SK-N-SH (cell line): ENCODE results near the gene OSBPL8. TPM values are rescaled to one million over a fixed set of nuclear protein-coding genes. Genes with fewer than 3 reads are reported as not detected.

Experiments used
- CTCF ChIA-PET: fragments of 300-600, 350-600 bp; formaldehyde crosslinking; extraction: SDS; loops from one replicate; lab custom pipeline; 2021; lab: Yijun Ruan, JAX
- POLR2A ChIA-PET: fragments of 350-600 bp; sonication (Branson Sonifier 250); formaldehyde crosslinking; extraction: SDS; loops from one replicate; lab custom pipeline; 2020; ENCODE audit warnings: antibody characterized with exemption, inconsistent platforms; lab: Yijun Ruan, JAX
- DNase-seq: peaks from one replicate; pipeline ENCODE4 v3.0.0; 2012
- H2AFZ ChIP-seq: fragments of 200-600 bp; sonication (generic); 2 replicates; pipeline ENCODE4 v1.8.1; 2016; ENCODE audit warnings: antibody characterized with exemption, mild to moderate bottlenecking, low read depth
- H3F3A ChIP-seq: fragments of 200-600 bp; sonication (generic); replicated peaks from 2 replicates; pipeline ENCODE3; 2016; ENCODE audit warnings: antibody characterized with exemption, mild to moderate bottlenecking; ENCODE audit not compliant: insufficient read depth
- H3K27ac ChIP-seq, 2 experiments: fragments of 200-500 bp in 1 of 2; fragments of 200-600 bp in 1 of 2; sonication (Bioruptor generic) in 1 of 2; sonication (generic), shearing (Covaris generic) in 1 of 2; 2 replicates each; pipeline versions ENCODE4 v1.5.1 to v1.6.1; 2014 to 2016; ENCODE audit warnings: low read depth in 2 of 2, inconsistent platforms in 1 of 2, low read length in 1 of 2, mild to moderate bottlenecking in 1 of 2, mixed read lengths in 1 of 2
- H3K27me3 ChIP-seq: fragments of 200-600 bp; sonication (generic), shearing (Covaris generic); 2 replicates; pipeline ENCODE4 v1.6.1; 2016; ENCODE audit warnings: mixed run types; ENCODE audit not compliant: insufficient read depth
- H3K36me3 ChIP-seq, 2 experiments: fragments of 200-500 bp in 1 of 2; fragments of 200-600 bp in 1 of 2; sonication (Bioruptor generic) in 1 of 2; sonication (generic) in 1 of 2; replicated peaks in 1 of 2; 2 replicates each; pipeline versions ENCODE3 to v1.5.1; 2014 to 2016; ENCODE audit warnings: low read length in 1 of 2, mild to moderate bottlenecking in 1 of 2; ENCODE audit not compliant: insufficient read depth in 2 of 2, control insufficient read depth in 1 of 2
- H3K4me1 ChIP-seq, 2 experiments: fragments of 200-500 bp in 1 of 2; fragments of 200-600 bp in 1 of 2; sonication (Bioruptor generic) in 1 of 2; sonication (generic), shearing (Covaris generic) in 1 of 2; 2 replicates each; pipeline versions ENCODE4 v1.5.1 to v1.6.1; 2014 to 2016; ENCODE audit warnings: low read depth in 1 of 2, low read length in 1 of 2, mixed run types in 1 of 2; ENCODE audit not compliant: insufficient read depth in 2 of 2, control insufficient read depth in 1 of 2
- H3K4me2 ChIP-seq: fragments of 200-600 bp; sonication (generic), shearing (Covaris generic); 2 replicates; pipeline ENCODE4 v1.6.1; 2017; ENCODE audit warnings: mixed run types
- H3K4me3 ChIP-seq, 2 experiments: fragments of 200-500 bp in 1 of 2; fragments of 200-600 bp in 1 of 2; sonication (Bioruptor generic) in 1 of 2; sonication (generic), shearing (Covaris generic) in 1 of 2; 2 replicates each; pipeline versions ENCODE4 v1.5.1 to v1.8.1; 2014 to 2016; ENCODE audit warnings: low read depth in 2 of 2, inconsistent platforms in 1 of 2, low read length in 1 of 2, mild to moderate bottlenecking in 1 of 2, mixed read lengths in 1 of 2, moderate library complexity in 1 of 2
- H3K79me2 ChIP-seq: fragments of 200-600 bp; sonication (generic); 2 replicates; pipeline ENCODE4 v1.8.1; 2017; ENCODE audit warnings: mild to moderate bottlenecking; ENCODE audit not compliant: insufficient read depth
- H3K9ac ChIP-seq: fragments of 200-600 bp; sonication (generic); 2 replicates; pipeline ENCODE4 v1.6.1; 2017; ENCODE audit warnings: mixed run types
- H3K9me2 ChIP-seq: fragments of 200-600 bp; sonication (generic); 2 replicates; pipeline ENCODE4 v1.6.1; 2017; ENCODE audit warnings: mixed run types
- H3K9me3 ChIP-seq: fragments of 200-600 bp; sonication (generic); 2 replicates; pipeline ENCODE4 v1.6.1; 2017; ENCODE audit warnings: mixed run types, mild to moderate bottlenecking, moderate library complexity
- H4K20me1 ChIP-seq: fragments of 200-600 bp; sonication (generic); 2 replicates; pipeline ENCODE4 v1.6.1; 2017; ENCODE audit warnings: mild to moderate bottlenecking, mixed run types; ENCODE audit not compliant: insufficient read depth
- CHD2 ChIP-seq: fragments of 150-350 bp; IDR thresholded peaks from 2 replicates; pipeline ENCODE4 v1.6.1; 2018; ENCODE audit warnings: low read length; ENCODE audit not compliant: partially characterized antibody
- ELF1 ChIP-seq: IDR thresholded peaks from 2 replicates; pipeline ENCODE4 v1.4.0; 2012
- EP300 ChIP-seq, 2 experiments: IDR thresholded peaks; 2 replicates each; pipeline versions ENCODE4 v1.4.0 to v1.6.1; 2012; ENCODE audit warnings: borderline replicate concordance in 1 of 2, low read depth in 1 of 2, low read length in 1 of 2
- FOXJ3 ChIP-seq: sonication (generic); formaldehyde crosslinking; IDR thresholded peaks from 2 replicates; pipeline ENCODE4 v1.5.1; 2020; ENCODE audit warnings: mild to moderate bottlenecking, missing genetic modification reagents
- GABPA ChIP-seq: IDR thresholded peaks from 2 replicates; pipeline ENCODE4 v1.4.0; 2012; ENCODE audit warnings: low read depth, mild to moderate bottlenecking
- GATA2 ChIP-seq: sonication (generic); formaldehyde crosslinking; IDR thresholded peaks from 2 replicates; pipeline ENCODE4 v1.5.0; 2020; ENCODE audit warnings: mild to moderate bottlenecking, missing genetic modification reagents
- MEF2A ChIP-seq: IDR thresholded peaks from 2 replicates; pipeline ENCODE4 v1.4.0; 2012; ENCODE audit warnings: low read depth, borderline replicate concordance
- POLR2AphosphoS5 ChIP-seq: IDR thresholded peaks from 2 replicates; pipeline ENCODE4 v1.6.1; 2012; ENCODE audit warnings: low read depth, low read length
- RAD21 ChIP-seq: IDR thresholded peaks from 2 replicates; pipeline ENCODE4 v1.6.1; 2012; ENCODE audit warnings: mild to moderate bottlenecking, low read length
- RFX5 ChIP-seq: IDR thresholded peaks from 2 replicates; pipeline ENCODE4 v1.6.1; 2012; ENCODE audit warnings: mild to moderate bottlenecking, improper control_type of control experiment, low read length
- RXRA ChIP-seq: IDR thresholded peaks from 2 replicates; pipeline ENCODE4 v1.4.0; 2012; ENCODE audit warnings: low read depth, mild to moderate bottlenecking, borderline replicate concordance
- SIN3A ChIP-seq: IDR thresholded peaks from 2 replicates; pipeline ENCODE4 v1.6.1; 2012; ENCODE audit warnings: low read depth, mild to moderate bottlenecking, low read length, moderate library complexity, borderline replicate concordance
- YY1 ChIP-seq: IDR thresholded peaks from 2 replicates; pipeline ENCODE4 v1.4.0; 2012; ENCODE audit warnings: low read depth, mild to moderate bottlenecking
- WGBS: methylation state at CpG from one replicate; pipeline ENCODE4 v1.1.6; 2017; ENCODE audit warnings: low lambda C conversion rate; 5-methylcytosine and 5-hydroxymethylcytosine counted together
- polyA plus RNA-seq, 3 experiments: library from polyadenylated mRNA; depleted of rRNA; stranded (reverse); fragments of >200 nt; gene quantifications; 2 replicates each; pipeline ENCODE4 v1.2.3, GENCODE V29; 2012
- TF ChIP-seq, protein P1 (sequence below): IDR thresholded peaks from 2 replicates; pipeline ENCODE4; 2012
- TF ChIP-seq, protein P2 (sequence below): IDR thresholded peaks from 2 replicates; pipeline ENCODE4 v1.4.0; 2012; ENCODE audit warnings: low read depth, borderline replicate concordance

OSBPL8 gene
- polyA plus RNA-seq, 1 of the 3 experiments (the other 2 are of a cell fraction) = 10.6 TPM

DNA sequence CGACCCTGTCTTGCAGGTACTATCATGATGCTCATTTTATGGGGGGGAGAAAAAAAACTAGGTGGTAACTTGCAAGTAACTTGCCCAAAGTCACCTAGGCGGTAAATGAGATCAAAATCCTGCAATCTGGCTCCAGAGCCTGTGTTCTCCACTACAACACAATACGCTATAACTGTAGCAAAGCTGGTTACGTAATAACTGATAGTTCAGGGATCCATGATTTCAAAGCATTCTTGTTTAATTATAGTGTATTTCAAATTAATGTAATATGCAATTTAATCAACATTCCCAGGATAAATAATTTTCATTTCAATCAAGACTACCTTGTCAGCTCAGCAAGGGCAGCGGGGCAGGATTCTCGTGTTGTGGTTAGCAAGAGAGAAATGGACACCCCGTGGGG is 243.1 kb downstream of the OSBPL8 start (continued):
- TF ChIP-seq, protein P1, sequence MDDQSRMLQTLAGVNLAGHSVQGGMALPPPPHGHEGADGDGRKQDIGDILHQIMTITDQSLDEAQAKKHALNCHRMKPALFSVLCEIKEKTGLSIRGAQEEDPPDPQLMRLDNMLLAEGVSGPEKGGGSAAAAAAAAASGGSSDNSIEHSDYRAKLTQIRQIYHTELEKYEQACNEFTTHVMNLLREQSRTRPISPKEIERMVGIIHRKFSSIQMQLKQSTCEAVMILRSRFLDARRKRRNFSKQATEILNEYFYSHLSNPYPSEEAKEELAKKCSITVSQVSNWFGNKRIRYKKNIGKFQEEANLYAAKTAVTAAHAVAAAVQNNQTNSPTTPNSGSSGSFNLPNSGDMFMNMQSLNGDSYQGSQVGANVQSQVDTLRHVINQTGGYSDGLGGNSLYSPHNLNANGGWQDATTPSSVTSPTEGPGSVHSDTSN = no peak
- TF ChIP-seq YY1 = no peak
- TF ChIP-seq ELF1 = no peak
- no peak for TF ChIP-seq POLR2AphosphoS5
- TF ChIP-seq SIN3A = no peak
- TF ChIP-seq CHD2 = no peak
- TF ChIP-seq EP300 (IDR thresholded peaks at IDR 0.05; ENCODE audit: borderline replicate concordance in 1 of 2, low read depth in 1 of 2, low read length in 1 of 2) = no peak
- TF ChIP-seq RFX5 = no peak
- TF ChIP-seq RAD21 = no peak
- TF ChIP-seq FOXJ3 = no peak
- TF ChIP-seq, protein P2, sequence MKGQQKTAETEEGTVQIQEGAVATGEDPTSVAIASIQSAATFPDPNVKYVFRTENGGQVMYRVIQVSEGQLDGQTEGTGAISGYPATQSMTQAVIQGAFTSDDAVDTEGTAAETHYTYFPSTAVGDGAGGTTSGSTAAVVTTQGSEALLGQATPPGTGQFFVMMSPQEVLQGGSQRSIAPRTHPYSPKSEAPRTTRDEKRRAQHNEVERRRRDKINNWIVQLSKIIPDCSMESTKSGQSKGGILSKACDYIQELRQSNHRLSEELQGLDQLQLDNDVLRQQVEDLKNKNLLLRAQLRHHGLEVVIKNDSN = no peak
- TF ChIP-seq, all 33 proteins: peak for 0

DNA sequence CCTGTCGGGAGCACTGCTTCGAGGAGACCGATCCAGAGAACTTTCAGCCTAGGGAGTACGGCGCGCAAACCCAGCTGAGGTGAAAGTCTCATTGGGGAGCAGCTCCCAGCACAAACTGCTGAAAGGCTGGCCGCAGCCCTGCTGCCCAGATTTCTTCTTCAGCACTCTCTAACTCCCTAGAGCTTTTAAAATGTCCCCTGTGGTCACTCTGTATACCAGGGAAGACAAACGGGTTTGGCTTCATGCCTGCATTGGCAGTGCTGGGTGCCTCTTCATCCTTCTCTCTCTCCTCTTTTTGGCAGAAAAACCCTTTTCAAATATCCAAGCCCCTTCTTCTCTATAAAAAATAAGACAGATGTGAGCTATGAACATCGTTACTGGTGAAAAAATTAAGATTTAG is 246.3 kb downstream of the OSBPL8 start:
- Histone ChIP-seq H2AFZ (no peak overlapping the region), H4K20me1 (no peaks in the 10 kb centered on the region), H3K9me2 (no peaks in the 10 kb centered on the region), H3F3A (peaks cover 13% of the 10 kb centered on the region), H3K4me1 (peaks cover 0 to 6% of the 10 kb centered on the region in 2 experiments; a peak in 1 of 4 replicates), H3K4me2 (no peak overlapping the region), H3K9ac (no peak overlapping the region), H3K79me2 (no peaks in the 10 kb centered on the region), H3K36me3 (peaks cover 0 to 6% of the 10 kb centered on the region in 2 experiments), H3K4me3 (no peak overlapping the region), H3K9me3 (no peaks in the 10 kb centered on the region), H3K27me3 (no peaks in the 10 kb centered on the region), H3K27ac (no peak overlapping the region)
- no peak for TF ChIP-seq GABPA
- no peak for TF ChIP-seq MEF2A
- no peak for TF ChIP-seq RXRA
- no peak for TF ChIP-seq SIN3A
- ChIA-PET POLR2A (no interaction called here), CTCF (interaction anchor here (0.6 kb wide), 1 partner anchor 155 kb away, joined by 3 read pairs; no protein-coding TSS in a partner anchor)
- no peak for DNase-seq
- WGBS = 93% methylated on average over 7 of the region's 9 CpGs

DNA sequence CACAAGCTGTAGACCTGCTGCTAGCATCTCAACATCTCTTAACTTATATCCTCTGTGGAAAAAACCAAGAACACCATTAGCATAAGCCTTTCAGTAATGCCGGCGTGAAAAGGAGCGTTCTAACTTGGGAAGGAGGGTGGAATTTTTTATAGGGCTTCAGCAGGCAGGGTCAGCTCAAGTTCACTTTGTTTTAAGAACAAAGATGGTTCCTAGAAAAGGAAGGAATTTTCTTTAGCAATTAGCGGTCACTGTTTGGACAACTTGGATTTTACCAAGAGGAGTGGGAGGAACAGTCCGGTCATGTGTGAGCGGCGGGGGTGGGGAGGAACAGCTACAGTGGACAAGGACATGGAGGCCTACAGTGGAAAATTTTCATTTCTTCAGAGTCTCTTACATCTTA is 247.3 kb downstream of the OSBPL8 start:
- CTCF ChIA-PET = no interaction called here
- Histone ChIP-seq H3K4me3 (no peak overlapping the region), H3K27ac (0 out of 4 replicates have a peak overlapping the region, but pooled peaks of 1 of the 2 experiments have one; percentile 0), H3K4me2 (no peak overlapping the region), H3K79me2 (no peaks in the 10 kb centered on the region), H3K27me3 (no peaks in the 10 kb centered on the region), H3K4me1 (peaks cover 0 to 6% of the 10 kb centered on the region in 2 experiments; a peak in 1 of 4 replicates), H4K20me1 (no peaks in the 10 kb centered on the region), H3K9ac (no peak overlapping the region), H3F3A (peaks cover 16% of the 10 kb centered on the region), H3K36me3 (peaks cover 0 to 6% of the 10 kb centered on the region in 2 experiments), H2AFZ (no peak overlapping the region), H3K9me3 (no peaks in the 10 kb centered on the region), H3K9me2 (no peaks in the 10 kb centered on the region)
- POLR2A ChIA-PET = no interaction called here
- 99% methylated on average over 7 of the region's 7 CpGs for WGBS
- no peak for DNase-seq
- TF ChIP-seq, protein P2 = no peak
- TF ChIP-seq RFX5 = no peak
- TF ChIP-seq YY1 = no peak
- no peak for TF ChIP-seq CHD2
- no peak for TF ChIP-seq MEF2A
- TF ChIP-seq GATA2 = no peak
